Upper lobe of left lung (tissue), 4 donors: ENCODE results near the gene NEK2.

ENCODE experiments used
- CTCF ChIP-seq, 6 experiments: fragments of 450-650 bp in 4 of 6; fragments of 200-600 bp in 2 of 6; sonication (generic) in 2 of 6; IDR thresholded peaks; one replicate each; pipeline ENCODE4 v1.5.1; 2016 to 2019; ENCODE audit warnings: antibody characterized with exemption in 6 of 6
- EP300 ChIP-seq, 4 donors: sonication (generic); formaldehyde crosslinking; IDR thresholded peaks; one replicate each; pipeline ENCODE4 v1.5.1; 2017; ENCODE audit warnings: antibody characterized with exemption in 4 of 4, control low read depth in 2 of 4
- POLR2A ChIP-seq, 4 donors: fragments of 450-650 bp; IDR thresholded peaks; one replicate each; pipeline ENCODE4 v1.5.1; 2016 to 2017; ENCODE audit warnings: antibody characterized with exemption in 4 of 4, mild to moderate bottlenecking in 2 of 4
- POLR2AphosphoS5 ChIP-seq, 2 donors: sonication (generic); formaldehyde crosslinking; IDR thresholded peaks; one replicate each; pipeline ENCODE4 v1.5.1; 2017; ENCODE audit warnings: antibody characterized with exemption in 2 of 2

- TF ChIP-seq POLR2AphosphoS5 (IDR thresholded peaks at IDR 0.05), result no peak
- TF ChIP-seq CTCF (IDR thresholded peaks at IDR 0.05), result no peak
- TF ChIP-seq POLR2A (IDR thresholded peaks at IDR 0.05), result no peak
- no peak for TF ChIP-seq EP300 (IDR thresholded peaks at IDR 0.05)
Measured at GRCh38 chr1:211683396-211684297, 8.2 kb upstream of the NEK2 start.
